Suppressor macrophage treated with lipopolysaccharide for 1 hour (primary cell): ENCODE measurements around the gene CTBP1.
"Not testable (repeated sequence)": the region's sequence is repeated elsewhere in the genome, so short reads cannot be mapped to it uniquely, and the experiment has no call there.

Source experiments
- DNase-seq, 3 donors: peaks; one replicate each; pipeline ENCODE4 v3.0.0-alpha.2; 2020 to 2022

Gene CTBP1

DNA sequence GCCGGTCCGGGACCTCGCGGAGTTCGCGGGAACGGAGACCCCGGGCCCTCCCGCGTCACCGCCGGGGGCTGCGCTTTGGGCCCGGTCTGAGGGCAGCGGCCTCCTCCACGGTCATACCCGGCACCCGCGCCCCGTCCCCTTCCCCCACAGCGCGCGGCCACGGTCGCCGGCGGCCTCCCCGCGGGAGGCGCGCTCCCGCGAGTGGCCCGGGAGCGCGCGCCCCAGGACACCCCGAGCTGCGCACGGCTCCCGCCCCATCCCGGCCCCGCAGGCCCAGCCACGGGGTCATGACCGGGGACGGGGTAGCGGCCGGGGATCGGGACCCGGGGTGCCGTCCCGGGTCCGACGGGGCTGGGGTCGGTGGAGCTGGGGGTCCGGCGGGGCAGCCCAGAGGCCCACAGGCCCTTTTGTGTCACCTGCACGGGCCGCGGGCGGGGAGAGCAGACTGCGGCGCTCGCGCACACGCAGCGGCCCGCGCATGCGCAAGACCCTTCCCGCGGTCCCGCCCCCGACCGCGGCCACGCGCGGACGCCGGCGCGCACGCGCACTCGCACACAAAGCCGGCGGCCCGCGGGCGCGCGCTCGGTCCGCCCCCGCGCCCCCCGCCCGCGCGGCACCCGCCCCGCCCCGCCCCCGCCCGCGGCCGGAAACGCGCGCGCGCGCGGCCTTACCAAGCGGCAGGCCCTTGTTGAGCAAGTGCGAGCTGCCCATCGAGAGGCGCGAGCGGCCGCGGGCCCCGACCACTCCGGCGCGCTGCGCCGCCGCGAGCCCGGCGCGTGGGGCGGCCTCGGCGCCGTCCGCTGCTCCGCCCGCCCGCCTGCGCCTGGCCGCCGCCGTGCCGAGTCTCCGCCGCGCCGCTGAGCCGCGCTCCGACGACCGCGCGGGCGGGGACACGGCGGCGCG is at the start of gene CTBP1:
TSS of gene CTBP1 (minus strand) at position 886 of the 903 bp plus-strand sequence. CDS start 7,799 bp downstream, outside the sequence.
- DNase-seq, result peak; percentile 88 to 97 (median 96)

DNA sequence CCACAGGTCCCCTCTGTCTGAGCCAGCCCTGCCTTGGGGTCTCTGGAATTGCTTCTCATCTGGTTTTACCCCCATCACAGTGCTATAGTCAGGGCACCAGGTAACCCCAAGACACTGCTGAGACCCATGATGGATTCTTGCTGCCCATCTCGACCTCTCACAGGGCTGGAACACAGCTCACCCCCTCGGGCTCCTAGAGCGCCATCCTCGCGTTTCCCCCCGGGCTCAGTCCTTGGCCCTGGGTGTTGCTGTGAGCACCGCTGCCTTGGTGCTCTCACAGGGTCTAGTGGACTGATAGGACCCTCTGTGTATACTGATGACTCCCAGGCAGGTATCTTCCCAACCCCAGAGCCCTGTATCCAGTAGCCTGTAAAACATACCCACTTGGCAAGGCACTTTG is 49.5 kb upstream of the CTBP1 start:
- no peak for DNase-seq

DNA sequence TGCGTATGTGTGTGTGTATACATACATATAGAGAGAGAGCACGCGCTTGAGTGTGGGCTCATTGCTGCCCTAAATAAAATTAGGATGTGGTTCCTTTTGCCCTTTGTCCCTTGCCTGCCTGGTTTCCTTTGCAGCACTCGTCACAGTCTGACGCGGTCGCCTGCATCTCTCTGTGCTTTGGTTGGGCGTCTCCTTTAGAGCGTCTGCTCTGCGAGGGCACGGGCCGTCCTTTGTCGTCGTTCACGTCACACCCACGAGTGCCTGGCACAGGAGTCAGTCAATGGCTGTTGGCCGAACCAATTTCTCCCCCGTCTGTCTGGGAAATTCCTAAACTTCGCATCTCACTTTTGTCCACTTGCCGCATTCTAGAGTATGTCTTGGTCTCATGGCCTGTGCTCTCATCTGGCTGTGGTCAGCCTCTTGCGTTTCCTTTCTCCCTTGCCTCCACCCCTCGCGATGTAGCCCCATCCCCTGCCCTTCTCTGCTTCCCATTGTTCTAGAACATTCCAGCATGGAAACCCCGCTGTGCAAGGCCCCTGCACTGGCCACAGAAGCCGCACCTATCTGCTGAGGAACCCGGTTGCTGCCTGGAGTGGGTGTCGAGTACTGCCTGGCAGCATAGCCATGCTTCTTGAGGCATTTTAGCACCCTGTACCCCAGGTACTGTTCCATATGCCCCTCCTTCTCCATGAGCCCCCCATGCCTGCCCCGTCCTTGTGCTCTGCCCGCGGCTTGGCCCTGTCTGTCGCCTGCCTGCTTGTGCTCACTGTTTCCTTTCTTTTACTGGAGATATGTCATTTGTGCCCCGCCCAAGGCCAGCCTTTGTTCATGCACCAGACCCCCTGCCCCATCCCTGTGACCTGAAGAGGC is 48.8 kb upstream of the CTBP1 start:
- no peak for DNase-seq

- DNase-seq, result no peak
Measured at GRCh38 chr4:1297023-1297395, 48.1 kb upstream of the CTBP1 start.

DNA sequence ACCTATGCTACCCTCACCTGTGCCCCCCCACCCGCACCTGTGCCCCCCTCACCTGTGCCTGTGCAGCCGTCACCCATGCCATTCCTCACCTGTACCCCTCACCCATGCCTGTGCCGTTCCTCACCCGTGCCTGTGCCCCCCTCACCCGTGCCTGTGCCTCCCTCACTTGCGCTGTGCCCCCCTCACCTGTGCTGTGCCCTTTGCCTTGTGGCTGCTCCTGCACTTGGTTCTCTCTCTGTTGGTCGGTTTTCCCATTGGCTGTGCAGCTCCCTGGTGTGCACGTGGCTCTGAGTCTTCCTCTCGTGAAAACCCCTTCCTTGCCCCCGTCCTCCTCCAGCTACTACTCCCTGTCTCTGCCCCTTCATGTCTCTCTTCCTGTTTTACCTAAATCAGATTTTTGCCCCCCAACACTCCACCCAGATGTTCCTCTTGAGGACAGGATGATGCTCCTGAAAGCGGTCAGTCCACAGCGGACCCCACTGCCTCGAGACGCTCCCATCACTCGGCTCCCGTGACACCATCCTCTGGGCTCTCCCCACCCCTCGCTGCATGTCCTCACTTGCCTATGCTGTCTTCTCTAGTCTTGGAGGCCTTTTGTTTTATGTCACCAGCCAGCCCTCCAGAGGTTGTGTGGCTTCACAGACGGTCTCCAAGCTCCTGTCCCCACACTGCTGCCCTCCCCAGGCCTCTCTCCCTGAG is 47.5 kb upstream of the CTBP1 start:
- no peak for DNase-seq

GRCh38 chr4:1295405-1296055 is 46.6 kb upstream of the CTBP1 start:
- DNase-seq, result no peak

DNA sequence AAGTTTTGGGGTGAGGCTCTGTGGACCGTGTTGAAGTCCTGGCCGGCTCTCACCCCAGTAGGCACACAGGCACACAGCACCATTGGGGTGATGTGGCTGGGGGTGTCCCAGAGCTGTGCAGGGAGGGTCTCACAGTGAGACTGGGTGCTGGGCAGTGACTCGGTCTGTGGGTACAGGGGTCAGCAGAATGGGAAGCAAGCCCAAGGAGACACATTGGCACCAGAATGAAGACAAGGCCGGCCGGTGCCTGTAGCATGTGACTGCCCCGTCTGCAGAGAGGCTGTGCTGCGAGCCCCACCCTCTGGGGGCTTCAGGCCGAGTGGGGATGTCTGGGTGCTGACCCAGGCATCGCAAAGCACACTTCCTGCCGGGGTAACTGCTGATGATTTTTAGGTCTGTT is 46.0 kb upstream of the CTBP1 start:
- DNase-seq, result no peak

GRCh38 chr4:1294424-1294823 is 45.5 kb upstream of the CTBP1 start:
- no peak for DNase-seq

- DNase-seq, result no peak
Measured at GRCh38 chr4:1293991-1294390, 45.1 kb upstream of the CTBP1 start.

- DNase-seq, result no peak
Measured at GRCh38 chr4:1293531-1293941, 44.6 kb upstream of the CTBP1 start.

DNA sequence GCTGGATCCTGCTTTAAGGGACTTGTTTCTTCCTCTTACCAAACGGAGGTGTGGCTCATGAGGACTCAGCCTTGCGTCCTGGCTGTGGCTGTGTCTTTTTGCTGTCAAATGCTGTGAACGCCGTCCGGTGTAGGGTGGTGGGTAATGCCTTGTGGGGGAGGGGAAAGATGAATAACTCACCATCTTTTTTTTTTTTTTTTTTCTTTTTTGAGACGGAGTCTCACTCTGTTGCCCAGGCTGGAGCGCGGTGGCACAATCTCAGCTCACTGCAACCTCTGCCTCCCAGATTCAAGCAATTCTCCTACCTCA is 43.7 kb upstream of the CTBP1 start:
- not testable (repeated sequence) for DNase-seq

DNA sequence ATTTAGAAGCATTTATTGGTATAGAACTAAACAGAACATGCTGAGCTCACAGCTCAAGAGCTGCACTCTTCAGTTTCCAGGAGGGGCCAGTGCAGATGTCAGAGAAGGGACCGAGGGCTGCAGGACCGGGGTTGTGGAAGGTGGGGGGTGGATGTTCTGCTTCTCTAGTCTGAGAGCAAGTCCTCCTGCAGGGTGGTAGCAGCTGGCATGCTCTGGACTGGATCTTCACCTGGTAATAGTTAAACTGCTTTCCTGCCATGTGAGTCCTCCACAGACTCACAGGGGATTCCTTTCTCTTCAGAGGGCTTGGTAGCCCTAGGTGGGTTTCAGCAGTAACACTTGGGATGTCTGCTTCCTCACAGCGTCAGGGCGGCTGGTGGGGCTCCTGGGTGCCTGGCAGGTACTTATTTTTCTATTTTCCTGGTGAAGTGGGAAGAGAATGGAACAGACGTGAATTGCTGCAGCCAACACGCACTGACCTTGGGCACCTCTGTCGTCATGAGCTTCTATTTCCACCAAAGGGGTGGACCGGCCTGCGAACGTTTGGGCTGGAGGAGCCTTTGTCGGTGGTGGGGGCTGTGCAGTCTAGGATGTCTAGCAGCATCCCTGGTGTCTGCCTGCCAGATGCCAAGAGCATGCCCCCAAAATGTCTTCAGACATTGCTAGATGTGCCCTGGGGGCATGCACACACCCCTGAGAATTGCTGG is 43.2 kb upstream of the CTBP1 start:
- no peak for DNase-seq

DNA sequence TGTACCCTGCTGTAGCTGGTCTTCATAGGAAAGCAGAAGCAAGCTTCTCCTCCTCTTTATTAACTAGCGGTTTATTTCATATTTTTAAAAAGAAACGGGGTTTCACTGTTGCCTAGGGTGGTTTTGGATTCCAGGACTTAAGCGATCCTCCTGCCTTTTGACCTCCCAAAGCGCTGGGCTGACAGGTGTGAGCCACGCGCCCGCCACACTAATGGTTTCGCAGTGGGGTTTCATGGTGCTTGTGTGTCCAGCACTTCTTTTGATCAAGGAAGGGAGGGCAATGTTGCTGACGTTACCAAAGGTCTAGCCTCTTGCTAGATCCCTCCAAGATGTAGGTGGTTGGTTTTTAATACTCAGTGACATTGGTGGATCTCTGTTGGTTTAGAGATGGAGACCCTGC is 42.2 kb upstream of the CTBP1 start:
- no peak for DNase-seq

DNA sequence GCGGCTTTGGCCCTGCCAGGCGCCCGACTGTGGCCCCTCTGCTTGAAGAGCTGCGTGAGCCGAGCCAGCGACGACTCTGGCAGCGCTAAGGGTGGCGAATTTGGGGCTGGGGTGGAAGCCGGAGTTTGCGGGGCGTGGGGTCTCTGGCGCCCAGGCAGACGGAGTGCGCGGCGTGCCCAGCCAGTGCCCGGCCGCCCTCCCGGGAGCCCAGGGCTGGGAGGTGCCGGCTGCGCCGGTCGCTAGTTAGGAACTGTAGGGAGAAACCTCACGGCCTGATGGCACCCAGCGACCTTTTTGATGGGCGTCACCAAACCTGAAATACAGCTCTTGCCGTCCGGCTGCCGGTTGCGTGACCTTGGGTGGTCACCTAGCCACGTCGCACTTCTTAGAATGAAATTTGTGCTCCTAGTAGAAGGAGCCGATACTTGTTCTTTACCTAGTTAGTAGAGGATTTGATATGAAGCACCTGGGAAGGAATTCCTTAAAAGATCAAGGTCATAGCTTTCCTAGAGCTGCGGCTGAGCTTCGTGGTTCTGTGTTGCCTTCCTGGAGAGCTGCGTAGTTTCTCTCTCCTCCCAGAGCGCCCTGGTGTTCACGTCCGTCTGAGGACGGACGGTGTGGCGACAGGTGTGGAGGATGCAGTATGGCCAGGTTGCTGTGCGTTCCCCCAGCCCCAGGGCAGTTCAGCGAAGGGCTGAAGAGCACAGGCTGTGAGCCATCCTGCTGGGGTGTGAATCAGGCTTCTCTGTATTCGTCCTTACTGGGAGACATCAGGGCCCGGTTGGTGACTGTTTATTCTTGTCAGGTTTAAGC is 41.4 kb upstream of the CTBP1 start:
- DNase-seq, result peak in 2 of 3 donors; percentile 16 to 40

DNA sequence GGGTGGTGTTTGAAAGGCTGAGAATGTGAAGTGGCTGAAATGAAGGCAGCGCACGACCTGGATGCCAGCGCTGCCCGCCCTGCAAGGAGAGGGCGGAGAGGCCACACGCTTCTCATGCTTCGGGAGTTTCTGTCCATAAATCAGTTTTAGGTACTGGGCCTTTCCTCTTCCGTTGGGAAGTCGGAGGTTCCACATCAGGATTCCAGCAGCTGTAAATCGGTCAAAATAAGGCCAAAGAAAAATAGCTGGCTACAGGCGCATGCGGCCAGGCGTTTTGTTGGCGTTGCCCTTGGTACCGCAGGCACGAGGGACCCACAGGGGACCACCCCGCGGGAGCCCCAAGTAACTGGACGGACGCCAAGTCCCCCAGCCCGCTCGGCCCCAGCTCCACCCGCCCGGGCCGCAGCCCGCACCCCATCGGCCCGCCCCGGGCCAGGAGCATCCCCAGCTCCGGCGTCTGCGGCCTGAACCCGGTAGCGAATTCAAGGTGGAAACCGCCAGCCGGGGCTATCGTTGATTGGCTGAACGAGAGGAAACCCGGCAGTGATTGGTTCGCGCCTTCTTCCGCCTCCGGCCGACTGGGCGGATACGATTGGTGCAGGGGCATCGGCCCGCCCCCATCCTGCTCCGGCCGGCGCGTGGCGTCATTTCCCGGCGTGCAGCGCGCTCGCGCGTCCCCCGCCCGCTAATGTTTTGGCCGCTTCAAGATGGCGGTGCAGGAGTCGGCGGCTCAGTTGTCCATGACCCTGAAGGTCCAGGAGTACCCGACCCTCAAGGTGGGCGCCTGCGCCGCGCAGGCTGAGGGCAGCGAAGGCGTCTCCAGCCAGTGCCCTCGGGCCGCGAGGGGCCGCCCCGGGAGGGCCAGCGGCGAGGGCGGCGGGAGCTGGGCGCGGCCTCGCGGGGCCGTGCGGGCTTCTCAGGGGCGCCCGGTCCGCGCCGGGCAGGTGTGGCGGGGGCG is 40.6 kb upstream of the CTBP1 start, which contains the start of gene MAEA:
TSS of gene MAEA (plus strand) at position 685 of the 958 bp plus-strand sequence. CDS start at position 708, 23 bp downstream.
- peak; percentile 97 to 99 (median 99) for DNase-seq

GRCh38 chr4:1288786-1289185 is 39.9 kb upstream of the CTBP1 start:
- DNase-seq, result no peak

GRCh38 chr4:1285790-1286553 is 37.0 kb upstream of the CTBP1 start:
- peak; percentile 53 to 63 (median 58) for DNase-seq

- DNase-seq, result no peak
Measured at GRCh38 chr4:1285151-1285789, 36.3 kb upstream of the CTBP1 start.
